Fibroblast of skin of abdomen (primary cell): ENCODE measurements around the gene COA6. TPM values are rescaled to one million over a fixed set of nuclear protein-coding genes. Genes with fewer than 3 reads are reported as not detected.
A peak's percentile ranks its signal among the peaks of the same experiment; 100 is the strongest.
"Not testable (repeated sequence)": the region's sequence is repeated elsewhere in the genome, so short reads cannot be mapped to it uniquely, and the experiment has no call there.

Source experiments
- DNase-seq: peaks from one replicate; pipeline ENCODE4 v3.0.0-alpha.2; 2013
- polyA plus RNA-seq, 2 experiments: library from polyadenylated mRNA; unstranded; fragments of 120-200 nt; gene quantifications; one replicate each; pipeline ENCODE4 v1.2.1, GENCODE V29; 2013; ENCODE audit not compliant: insufficient read length in 2 of 2

COA6 gene, protein sequence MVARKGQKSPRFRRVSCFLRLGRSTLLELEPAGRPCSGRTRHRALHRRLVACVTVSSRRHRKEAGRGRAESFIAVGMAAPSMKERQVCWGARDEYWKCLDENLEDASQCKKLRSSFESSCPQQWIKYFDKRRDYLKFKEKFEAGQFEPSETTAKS
- 29.3 TPM for polyA plus RNA-seq (2013, experiment 1 of 2; ENCODE audit: insufficient read length)
- 29.4 TPM for polyA plus RNA-seq (2013, experiment 2 of 2; ENCODE audit: insufficient read length)

DNA sequence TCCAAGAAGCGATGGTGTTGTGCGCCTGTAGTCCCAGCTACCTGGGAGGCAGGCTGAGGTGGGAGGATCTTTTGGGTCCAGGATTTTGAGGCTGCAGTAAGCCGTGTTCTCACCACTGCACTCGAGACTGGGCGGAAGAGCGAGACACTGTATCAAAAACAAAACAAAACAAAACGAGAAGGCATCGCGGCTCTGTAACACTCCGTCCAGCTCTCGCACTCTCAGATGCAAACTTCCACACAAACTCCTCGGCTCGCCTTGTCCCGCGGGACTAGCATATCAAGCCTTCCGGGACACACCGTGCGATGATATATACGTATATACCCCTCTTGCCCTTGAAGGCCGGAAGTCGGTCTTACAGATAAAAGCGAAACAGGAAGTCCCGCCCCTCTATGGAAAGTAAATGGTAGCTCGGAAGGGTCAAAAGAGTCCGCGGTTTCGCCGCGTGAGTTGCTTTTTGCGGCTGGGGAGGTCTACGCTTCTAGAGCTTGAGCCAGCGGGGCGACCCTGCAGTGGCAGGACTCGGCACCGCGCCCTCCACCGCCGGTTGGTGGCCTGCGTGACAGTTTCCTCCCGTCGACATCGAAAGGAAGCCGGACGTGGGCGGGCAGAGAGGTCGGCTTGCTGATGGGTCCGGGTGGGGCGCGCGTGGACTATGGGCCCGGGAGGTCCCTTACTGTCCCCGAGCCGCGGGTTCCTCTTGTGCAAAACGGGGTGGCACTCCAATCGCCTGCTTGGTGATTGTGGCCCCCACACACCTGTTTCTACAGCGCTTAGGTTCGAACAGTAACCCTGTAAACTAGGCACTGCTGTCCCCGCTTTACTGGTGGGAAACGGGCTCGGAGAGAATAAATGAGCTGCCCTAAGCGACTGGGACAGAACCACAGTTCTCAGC lies at the start of gene COA6:
Gene COA6 (plus strand): TSS at position 393 of the 895 bp plus-strand sequence. CDS start 11 bp downstream, at position 404.
- DNase-seq: peak; percentile 98

DNA sequence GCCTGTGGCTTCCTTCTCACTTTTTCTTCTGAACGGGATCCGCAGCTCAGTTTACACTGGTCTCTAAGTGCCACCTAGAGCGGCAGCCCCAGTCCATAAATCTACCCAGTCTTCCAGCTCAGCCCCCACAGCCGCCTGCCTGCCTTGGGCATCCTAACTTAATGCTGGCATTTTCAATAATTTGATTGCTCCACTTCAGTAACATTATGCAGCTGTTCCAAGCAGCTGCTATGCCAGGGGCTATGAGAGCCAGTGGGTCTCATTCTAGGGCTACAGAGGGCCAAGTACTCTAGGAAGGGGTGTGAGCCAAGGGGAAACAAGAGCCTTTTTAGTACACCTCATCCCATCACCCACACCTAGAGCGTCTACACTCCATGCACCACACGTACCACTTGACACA lies 48.4 kb upstream of the COA6 start:
- no peak for DNase-seq

DNA sequence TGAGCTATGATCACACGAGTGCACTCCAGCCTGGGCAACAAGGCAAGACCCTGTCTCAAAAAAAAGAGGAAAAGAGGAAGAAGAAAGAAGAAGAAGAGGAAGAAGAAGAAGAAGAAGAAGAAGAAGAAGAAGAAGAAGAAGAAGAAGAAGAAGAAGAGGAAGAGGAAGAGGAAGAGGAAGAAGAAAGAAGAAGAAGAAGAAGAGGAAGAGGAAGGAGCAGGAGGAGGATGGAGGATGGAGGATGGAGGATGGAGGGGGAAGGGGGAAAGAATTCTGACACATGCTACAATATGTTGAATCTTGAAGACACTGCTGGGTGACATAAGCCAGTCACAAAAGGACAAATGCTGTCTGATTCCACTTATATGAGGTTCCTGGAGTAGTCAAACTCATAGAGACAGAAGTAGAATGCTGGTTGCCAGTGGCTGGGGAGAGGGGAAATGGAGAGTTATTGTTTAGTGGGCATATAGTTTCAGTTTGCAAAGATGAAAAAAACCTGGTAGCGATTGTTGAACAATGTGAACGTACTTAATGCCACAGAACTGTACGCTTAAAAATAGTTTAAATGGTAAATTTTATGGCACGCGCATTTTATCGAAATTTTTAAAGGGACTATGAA lies 47.3 kb upstream of the COA6 start:
- DNase-seq: no peak

DNA sequence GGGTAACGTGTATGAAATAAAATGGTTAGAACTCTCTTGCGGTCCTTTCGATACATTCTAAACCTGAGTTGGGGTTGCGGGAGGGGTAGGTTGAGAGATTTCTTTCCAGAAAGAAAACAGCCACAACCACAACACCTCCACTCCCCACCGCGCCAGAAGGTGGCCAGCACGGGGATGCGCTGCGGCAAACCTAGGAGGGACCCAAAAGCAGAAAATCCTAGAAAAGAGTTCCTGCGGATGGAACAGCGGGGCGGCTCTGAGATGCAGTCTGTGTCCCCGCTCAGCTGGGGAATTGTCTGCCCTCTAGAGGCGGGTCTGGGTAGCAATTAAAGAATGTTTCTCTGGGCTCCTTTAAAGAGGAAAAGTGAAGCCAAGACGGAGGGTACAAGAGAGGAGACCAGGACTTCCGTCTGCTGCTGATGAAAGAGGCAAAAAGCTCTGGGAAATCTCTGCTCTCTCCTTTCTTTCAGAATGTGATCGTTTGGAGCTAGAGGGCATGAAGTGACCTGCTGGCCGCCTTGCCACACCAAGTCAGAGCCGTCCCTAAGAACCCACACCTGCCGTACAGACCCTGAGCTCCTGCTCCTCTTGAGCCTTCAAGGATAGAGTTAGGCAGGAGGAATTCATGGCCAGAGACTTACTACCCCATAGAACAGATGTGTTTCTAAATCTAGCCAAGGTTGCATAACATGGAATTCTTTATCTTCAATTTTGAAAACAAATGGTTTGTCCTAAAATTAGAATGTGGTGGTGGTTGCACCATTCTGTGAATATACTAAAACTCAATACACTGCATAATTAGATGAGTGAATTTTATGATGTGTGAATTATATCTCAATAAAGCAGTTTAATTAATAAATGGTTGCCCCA lies 46.5 kb upstream of the COA6 start:
- DNase-seq: peak; percentile 55

DNA sequence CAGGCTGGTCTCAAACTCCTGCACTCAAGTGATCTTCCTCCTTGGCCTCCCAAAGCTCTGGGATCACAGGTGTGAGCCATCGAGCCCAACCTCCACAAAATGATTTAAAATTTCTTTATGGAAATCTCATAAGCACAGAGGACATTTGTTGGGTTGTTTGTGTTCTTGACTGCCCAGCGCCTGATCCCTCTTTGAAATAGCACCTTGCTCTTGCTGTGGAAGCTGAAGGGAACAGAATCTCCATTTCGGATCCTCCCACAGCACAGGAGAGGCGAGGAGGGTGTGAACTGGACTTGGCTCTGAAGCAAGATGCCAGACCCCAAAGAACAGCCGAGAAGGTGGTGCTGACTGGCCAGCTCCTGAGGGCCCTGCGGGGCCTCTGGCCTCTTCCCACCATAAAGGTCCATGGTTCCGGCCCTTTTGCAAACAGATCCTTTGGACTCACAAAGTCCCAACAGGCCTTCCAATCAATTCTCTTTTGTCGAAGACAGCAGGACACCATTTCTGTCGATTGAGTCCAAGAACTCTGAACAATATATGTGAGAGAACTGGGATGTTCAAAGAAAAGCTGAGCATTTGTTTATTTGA lies 45.6 kb upstream of the COA6 start:
- no peak for DNase-seq

DNA sequence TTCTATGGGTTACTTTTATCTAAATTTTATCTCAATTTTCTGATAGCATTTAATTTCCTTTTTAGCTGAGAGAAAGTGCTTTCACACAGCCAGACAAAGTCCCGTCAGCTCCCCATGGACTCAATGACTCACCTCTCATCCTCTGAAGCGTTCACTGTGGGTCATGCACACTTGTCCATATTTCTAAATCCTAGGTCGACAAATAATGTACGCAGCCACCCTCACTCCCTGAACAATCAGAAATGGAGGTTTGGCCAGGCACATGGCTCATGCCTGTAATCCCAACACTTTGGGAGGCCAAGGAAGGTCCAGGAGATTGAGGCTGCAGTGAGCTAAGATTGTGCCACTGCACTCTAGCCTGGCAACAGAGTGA lies 42.4 kb upstream of the COA6 start:
- no peak for DNase-seq

DNA sequence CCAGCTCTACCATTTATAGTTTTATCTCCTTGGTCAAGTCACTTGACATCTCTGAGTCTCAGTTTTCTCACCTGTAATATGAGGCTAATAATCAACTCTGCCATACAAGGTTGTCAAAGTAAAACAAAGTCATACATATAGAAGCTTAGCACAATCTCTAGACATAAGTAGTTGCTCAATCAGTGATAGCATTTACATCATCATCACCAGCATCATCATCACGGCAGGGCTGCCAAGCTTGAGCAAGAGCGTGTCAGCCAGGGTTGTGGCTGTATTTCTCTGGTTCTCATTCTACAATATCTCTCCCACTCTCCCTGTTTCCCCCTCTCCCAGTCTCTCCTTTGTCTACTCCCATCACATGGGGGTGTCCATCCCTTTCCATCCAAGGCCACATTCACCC lies 41.7 kb upstream of the COA6 start:
- peak; percentile 6 for DNase-seq

DNA sequence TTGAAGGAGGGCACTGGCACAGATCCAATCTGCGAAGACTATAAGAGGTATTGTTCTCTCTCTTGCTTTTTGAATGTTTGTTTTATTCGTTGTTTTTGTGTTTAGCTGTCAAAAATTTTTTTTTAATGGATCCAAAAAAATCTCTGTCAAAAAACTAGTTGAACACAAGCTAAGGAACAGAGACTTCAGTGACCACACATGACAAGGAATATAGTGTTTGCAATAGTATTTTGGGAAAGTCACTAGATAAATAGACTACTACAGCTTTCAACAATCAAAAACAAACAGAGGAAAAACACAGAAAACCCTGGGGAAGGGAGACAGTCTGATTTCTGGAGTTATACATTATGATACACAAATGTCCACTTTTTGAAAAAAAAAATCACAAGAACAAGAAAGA lies 36.9 kb upstream of the COA6 start:
- no peak for DNase-seq

DNA sequence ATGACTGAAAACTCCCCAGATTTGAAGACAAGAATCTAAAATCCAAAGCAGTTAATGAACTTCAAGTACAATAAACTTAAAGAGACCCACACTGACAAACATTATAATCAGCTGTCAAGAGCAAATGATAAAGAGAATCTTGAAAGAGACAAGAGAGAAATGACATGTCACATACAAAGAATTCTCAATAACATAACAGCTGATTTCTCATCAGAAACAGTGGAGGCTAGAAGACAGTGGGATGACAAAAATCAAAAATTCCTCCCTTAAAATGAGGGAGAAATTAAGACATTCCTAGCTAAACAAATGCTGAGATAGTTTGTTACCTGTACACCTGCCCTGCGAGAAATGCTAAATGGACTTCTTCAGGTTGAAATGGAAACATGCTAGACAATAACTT lies 36.0 kb upstream of the COA6 start:
- no peak for DNase-seq

DNA sequence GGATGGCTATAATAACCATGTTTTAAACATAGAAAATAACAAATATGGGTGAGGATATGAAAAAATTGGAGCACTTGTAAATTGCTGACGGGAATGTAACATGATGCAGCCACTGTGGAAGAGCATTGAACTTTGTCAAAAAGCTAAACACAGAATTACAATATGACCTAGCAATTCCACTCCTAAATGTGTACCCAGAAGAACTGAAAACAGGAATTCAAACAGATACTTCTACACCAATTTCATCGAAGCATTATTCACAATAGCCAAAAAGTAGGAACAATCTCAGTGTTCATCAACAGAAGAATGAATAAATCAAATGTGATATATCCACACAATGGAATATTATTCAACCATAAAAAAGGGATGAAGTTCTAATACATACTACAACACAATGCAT lies 32.7 kb upstream of the COA6 start:
- DNase-seq: no peak

DNA sequence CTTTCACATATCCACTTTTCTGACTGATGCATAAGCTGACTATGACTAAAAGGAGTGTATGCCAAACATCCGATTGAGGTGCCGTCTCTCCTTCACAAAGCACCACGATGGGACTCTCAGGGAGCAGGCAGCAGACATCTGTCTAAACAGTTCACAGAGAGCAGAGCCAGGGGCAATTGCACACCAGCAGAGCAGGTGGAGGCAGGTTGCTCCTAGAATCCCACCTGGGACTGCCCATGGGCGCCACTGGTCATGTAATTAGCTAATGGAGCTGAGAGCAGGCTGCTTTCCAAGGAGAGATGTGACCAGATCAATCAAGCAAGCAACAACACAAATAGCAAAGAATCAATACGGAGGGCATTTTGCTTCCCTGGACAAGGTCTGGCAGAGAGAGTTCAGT lies 30.5 kb upstream of the COA6 start:
- no peak for DNase-seq

DNA sequence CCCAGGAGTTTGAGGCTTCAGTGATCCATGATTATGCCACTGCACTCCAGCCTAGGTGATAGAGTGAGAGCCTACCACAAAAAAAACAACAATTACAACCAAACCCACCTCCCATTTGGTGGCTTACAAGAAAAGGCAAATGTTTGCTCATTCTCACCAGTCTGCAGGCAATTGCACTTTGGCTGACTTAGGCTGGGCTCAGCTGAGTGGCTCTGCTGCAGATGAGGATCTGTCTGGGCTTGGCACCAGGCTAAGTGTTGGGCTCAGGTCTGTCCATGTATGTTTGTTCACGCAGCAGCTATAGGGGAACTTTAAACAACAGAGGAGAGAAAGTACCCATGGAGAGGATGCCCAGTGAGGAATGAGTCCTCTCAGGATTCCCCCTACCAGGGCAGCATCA lies 28.0 kb upstream of the COA6 start:
- no peak for DNase-seq

DNA sequence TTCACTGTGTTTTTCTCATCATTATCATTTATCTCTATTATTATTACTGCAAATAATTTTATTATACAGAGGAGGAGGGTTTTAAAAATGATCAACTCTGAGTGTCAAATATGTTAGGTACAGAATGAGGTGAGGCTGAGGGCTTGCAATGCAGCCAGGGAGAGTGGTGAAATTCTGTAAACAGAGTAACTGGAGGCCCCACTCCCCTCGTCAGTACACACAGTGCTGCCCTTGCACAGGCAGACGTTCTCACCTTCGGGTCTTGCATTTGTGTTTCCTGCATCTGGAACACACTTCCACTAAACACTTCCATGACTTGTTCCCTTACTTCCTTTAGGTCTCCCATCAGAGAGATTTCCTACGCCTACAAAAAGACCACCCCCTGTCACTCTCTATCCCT lies 24.3 kb upstream of the COA6 start:
- no peak for DNase-seq

DNA sequence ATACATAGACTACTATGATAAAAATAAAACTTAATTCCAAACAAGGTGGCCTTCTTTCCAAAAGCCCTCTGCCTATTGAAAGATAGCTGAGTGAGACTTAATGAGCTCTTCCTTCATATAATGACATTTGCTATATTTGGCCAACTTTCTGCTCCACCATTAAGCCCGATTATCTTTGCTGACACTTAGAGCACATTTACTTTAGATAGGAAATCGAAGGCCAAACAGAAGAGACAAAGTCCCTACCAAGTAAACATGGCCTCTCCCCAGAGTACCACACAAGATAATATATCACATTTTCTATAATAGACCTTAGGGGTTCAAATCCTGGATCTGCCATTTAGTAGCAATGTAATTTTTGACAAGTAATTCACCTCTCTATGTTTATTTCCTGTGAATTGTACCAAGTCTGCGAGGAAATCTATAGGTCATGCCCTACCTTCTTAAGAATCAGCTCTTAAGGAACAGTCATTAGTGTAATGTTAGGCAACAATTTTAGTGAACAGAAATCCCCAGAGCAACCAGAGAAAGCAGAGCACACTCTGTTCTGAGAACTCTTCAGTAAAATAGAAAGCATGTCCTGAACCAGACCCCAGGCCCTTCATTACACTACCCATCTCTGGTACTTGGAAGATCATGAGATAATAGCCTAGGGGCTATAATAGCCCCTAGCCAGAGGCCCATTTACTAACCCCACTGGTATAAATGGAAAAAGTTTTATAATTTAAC lies 17.3 kb upstream of the COA6 start:
- DNase-seq: no peak

DNA sequence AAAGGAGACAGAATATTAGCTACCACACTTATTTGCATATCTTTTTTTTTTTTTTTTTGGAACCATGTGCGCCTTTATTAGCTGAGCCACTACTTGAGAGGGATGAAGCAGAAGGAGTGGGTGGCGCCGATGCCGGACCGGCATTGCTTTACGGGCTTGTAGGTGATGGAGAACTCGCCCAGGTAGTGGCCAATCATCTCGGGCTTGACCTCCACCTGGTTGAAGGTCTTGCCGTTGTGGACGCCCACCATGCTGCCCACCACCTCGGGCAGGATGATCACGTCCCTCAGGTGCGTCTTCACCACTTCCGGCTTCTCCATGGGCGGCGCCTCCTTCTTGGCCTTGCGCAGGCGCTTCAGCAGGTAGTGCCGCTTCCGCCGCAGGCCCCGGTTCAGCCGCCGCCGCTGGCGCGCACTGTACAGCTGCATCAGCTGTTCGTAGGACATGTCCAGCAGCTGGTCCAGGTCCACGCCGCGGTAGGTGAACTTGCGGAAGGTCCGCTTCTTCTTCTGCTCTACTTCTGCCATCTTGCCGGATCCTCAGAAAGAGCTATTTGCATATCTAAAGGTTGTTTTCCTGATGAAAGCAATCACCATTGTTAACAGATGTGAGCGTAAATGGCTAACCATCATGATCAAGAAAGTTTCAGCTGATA lies 16.5 kb upstream of the COA6 start:
- DNase-seq: not testable (repeated sequence)

DNA sequence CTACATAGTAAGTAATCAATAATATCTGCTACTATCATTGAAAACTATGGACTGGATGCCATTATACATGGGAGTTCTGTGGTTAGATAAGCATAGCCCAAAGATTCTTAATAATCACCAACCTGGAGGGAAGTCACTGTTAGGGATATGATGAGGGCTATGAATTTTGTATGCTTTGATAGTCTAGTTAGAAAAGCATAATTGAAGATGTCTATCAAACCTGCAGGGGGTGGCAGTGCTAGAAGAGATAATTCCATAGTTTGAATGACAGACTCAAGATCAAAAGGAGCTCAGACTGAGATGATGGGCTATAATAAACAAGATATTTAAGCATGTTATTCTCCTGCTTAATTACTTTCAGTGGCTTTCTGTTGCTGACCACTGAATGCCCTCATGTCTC lies 15.4 kb upstream of the COA6 start:
- DNase-seq: no peak

DNA sequence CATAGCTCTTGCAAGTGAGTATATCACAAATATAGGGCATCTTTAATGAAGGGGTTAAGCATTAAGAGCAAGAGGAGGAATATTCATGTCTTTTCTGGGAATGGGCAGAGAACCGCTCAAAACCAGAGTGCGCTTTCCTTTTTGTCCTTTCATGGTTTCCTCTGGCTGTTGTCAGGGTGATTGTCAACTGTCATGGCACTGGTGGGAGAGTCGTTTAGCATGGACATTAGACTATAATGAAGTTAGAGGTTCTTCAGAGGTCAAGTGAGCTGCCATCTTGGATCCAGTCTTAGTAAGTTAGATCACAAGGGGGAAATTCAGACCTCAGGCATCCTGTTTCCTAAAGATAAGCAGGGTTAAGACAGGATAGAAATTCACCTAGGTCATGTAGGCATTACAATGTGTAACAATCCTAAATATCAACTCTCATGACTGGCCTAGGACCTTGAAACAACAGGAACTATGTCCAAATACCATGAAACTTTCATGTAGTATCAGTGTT lies 12.1 kb upstream of the COA6 start:
- no peak for DNase-seq

DNA sequence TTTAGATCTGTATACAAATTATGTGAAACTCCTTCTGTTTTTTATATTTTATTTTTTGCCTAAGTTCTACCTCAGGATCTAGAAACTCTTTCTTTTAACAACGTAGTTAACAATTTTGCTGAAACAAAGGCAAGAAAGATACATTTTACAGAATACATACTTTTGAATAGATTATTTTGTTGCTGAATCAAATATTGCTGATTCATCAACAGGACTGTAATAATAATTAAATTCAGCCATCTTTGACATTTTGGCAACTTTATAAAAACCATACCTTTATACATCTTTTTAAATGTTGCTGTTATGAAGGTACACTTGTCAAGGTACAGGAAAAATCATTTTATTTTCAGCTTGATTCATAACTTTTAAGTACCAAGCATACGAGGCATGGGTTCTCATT lies 10.7 kb upstream of the COA6 start:
- no peak for DNase-seq

DNA sequence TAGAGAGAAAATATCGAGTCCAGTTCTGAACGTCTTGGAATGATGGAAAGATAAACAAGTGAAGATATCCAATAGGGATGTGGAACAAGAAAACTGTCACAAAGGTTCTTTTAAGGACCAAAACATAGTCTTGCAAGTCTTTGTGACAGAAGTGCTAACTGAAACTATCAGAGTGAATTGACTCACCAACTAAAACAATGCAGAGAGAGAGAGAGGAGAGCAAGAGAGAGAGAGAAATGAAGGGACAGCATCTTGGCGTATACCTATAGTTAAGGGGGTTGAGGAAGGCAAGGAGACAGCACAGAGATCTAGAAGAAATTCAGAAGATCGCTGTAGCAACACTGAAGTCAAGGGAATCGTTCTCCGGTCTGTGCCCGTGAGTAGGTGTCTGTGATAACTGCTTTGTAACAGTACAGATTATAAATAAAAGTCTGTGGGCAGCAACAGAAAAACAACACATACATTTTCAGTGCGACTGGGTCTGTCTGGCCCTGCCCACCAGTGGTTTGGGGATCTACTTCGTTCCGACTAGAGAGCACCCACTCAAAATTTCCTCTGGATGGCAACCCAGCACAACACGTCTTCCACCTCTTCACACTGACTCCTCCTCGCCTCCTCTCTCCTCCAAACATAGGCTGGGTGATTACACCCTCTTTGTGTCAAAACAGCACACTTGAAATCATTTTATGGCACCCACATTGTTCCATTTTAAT lies 4.8 kb upstream of the COA6 start:
- no peak for DNase-seq

DNA sequence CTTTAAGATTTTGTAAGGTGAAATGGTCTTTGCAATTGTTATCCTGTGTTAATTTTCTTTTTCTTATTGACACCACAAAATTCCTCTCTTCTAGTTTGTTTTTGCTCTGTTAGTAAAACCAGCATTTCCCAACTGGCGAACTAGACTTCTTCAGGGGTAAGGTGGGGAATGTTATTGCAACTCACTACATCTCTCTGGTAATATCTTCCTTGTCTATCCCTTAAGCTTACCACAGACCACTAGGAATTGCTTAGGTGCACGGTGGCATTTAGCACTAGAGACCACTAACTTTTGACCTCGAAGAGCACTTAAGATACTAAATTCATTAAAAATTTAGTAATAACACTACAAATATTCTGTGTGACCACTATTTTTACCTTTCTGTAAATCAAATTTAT lies 4.2 kb upstream of the COA6 start:
- DNase-seq: no peak
